HG03097 (cell line): ENCODE data around the gene STK11.
A peak's percentile ranks its signal among the peaks of the same experiment; 100 is the strongest.

Experiments
- ATAC-seq: cut with Tn5 transposase; IDR thresholded peaks from one replicate; pipeline ENCODE4 v1.9.1; 2021; ENCODE audit not compliant: unreplicated experiment, low FRiP score

Gene STK11, protein sequence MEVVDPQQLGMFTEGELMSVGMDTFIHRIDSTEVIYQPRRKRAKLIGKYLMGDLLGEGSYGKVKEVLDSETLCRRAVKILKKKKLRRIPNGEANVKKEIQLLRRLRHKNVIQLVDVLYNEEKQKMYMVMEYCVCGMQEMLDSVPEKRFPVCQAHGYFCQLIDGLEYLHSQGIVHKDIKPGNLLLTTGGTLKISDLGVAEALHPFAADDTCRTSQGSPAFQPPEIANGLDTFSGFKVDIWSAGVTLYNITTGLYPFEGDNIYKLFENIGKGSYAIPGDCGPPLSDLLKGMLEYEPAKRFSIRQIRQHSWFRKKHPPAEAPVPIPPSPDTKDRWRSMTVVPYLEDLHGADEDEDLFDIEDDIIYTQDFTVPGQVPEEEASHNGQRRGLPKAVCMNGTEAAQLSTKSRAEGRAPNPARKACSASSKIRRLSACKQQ

DNA sequence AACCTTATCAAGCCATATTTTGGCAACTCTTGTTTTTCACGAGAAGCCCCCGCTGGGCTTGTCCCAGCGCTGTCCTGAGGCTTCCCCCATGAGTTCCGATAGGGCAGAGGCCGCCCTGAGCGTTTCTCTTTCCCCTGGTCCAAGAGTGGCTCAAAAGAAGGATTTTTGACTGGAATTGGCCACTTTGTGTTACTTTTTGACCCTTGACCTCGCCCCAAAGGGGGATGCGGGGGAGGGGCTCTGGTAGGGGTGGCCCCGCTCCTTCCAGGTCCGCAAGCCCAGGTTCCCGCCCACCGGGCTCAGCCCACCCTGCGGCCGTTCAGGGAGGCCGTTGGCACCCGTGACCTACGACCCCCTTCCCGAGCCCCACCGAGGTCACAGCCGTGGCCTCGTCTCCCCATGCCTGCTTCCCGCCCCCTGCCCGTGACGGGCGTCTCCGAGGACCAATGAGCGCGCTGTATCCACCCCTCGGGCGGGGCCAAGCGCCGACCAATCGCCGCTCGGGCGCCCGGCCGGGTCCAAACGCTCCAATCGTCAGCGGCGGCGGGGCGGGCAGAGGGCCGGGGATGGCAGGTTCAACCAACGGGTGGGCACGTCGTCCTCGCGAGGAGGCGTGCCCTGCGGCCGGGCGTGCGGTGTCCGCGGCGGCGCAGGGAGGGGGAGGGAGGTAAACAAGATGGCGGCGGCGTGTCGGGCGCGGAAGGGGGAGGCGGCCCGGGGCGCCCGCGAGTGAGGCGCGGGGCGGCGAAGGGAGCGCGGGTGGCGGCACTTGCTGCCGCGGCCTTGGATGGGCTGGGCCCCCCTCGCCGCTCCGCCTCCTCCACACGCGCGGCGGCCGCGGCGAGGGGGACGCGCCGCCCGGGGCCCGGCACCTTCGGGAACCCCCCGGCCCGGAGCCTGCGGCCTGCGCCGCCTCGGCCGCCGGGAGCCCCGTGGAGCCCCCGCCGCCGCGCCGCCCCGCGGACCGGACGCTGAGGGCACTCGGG, at the start of gene STK11:
STK11 (plus strand) TSS at position 665 of the 986 bp plus-strand sequence. CDS start 1,136 bp downstream, outside the sequence.
- peak; percentile 67 for ATAC-seq

DNA sequence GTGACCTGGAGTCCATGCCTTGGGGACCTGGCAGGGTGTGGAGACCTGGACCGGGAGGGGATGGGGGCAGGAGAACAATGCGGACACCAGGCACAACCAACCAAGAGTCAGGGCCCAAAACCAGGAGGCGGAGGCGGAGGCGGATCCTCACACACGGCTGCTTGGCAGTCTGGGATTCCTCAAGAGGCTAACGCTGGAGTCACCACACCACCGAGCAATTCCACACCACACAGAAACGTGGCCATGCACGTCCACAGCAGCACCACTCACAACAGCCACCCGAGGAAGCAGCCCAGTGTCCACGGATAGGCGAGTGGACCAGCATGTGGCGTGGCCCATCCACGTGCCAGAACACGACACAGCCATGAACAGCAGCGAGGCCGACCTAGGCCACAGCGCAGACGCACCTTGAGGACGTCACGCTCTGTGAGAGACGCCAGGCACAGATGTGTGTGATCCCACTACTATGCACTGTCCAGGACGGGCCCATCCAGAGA, 49.2 kb upstream of the STK11 start:
- ATAC-seq, result no peak

DNA sequence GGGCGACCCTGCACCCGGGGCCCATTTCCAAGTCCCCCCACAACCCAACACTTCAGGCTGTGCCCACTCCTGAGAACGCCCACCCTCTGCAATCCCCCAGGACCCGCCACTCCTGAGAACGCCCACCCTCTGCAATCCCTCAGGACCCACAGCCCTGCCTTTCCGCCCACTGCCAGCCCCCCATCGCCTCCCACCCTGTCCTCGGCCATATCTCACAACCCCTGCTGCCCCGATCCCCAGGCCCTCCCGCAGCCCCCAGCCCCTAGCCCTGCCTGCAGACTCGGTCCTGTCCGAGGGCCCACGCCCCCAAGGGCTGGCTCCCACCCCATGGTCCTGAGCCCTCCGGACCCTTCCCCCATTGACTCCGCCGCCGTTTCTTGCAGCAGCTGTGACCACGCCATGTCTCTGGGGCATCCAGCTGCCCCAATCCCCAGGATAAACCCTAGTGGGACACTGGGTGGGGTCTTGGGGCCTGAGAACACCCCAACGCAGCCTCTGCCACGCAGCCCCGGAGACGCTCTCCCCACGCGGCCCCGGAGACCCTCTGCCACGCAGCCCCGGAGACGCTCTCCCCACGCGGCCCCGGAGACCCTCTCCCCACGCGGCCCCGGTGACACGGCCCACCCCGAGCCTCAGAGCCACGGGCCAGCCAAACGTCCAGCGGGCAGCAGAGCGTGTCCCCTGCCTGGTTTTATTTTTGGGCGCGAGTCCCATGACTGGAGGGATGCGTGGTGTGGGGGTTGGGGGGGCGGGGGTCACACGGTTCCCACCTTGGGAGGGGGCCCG, 48.6 kb upstream of the STK11 start:
- ATAC-seq, result no peak

DNA sequence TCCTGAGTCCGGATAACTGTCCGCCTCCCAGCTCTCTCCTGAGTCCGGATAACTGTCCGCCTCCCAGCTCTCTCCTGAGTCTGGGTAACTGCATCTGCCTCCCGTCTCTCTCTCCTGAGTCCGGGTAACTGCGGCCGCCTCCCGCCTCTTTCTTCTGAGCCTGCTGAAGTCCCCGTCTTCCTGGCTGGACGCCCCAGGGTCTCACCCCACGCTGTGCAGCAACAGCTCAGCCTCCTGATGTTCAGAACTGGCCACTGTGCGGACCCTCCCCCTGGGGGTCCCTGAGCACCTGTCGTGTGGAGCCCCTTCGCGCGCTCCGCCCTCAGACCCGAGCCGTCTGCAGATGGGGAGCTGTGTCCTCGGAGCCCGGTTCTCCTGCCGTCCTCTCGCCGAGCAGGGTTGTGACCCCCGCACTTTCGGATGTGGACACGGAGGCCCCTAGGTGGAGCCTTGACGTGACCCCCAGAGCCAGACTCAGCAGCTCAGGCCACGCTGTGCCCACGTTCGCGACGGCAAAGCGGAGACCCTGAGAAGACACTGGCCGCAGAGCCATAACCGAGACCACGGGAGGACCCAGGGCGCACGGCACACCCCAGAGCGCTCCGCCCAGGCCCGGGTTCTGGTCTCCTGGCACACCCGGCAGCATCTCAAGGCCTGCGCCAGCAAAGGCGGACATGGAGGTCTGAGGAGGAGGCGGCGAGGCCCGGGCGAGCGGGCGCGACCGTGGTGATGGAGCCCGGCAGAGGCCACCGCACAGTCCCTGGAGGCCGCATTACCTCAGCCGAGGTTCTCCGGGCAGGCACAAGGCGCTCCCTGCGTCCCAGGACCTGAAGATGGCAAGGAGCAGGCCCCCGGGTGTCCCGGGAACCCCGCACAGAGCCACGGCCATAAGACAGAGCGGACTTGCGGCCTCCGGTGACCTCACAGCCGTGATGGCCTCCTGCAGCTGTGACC, 47.4 kb upstream of the STK11 start:
- no peak for ATAC-seq

DNA sequence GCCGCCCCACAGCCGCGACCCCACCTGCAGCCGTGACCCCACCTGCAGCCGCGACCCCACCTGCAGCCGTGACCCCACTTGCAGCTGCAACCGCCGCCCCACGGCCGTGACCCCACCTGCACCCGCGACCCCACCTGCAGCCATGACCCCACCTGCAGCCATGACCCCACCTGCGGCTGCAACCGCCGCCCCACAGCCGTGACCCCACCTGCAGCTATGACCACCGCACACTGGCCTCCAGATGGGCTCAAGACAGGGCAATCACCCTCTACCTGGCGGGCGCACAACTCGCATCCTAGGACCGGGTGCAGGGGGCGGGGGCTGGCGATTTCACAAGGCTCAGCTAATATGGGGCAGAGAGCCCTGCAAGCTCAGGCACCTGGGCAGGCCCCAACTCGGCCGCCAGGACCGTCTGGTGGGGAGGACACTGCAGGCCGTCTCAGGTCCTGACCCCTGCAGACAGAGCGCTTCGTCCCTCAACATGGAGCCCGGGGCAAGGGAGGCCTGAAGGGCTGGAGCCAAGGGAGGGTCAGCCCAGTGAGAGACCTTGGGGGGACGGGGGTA, 46.6 kb upstream of the STK11 start:
- ATAC-seq, result no peak

DNA sequence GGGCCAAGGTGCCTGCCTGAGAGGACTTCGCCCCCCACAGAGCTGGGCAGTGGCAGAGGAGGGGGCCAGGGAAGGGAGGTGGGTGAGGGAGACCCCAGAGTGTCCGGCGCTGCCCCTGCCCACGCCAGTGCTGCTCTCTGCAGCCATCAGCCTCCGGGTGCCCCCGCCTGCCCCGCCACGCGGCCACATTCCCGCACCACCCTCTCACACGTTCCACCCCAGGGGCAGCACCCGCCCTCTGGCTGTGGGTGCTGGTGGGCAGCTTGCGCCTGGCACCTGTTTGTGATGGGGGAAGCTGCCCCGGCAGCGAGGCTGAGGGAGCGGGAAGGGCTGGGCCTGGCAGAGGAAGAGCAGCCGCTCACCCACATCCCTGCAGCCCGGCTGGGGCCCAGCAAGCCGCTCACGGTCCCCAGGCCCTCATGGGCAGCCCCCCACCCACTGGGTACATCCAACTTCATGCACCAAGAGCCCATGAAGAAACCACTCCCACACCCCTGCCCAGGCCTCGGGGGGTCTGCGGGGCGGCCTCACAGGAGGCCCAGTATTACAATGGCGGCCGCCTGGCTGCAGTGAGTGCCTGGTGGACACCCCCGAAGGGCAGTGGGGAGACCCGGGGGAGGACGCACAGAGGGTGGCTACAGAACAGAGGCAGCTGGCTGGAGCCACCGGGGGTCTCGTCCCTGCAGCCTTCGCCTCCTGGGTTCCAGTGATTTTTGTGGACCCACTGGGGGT, 45.5 kb upstream of the STK11 start:
- no peak for ATAC-seq

DNA sequence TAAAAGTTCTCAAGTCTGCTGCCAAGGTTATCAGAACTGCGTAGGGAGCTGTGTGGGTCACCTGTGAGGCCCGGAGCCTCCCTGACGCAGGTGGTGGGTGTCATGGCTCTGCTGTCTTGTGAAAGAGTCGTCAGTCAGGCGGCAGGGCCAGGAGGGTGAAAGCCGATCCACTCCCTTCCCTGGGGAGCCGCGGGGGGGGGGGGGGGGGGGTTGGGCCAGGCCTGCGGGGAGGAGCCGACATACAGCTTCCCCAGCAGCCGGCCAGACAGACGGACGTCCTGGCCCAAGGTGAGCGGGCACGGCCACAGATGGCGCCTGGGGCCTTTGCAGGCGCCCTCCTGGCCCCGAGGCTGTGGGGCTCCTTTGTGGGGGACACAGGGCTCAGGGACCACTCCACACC, 43.9 kb upstream of the STK11 start:
- no peak for ATAC-seq

DNA sequence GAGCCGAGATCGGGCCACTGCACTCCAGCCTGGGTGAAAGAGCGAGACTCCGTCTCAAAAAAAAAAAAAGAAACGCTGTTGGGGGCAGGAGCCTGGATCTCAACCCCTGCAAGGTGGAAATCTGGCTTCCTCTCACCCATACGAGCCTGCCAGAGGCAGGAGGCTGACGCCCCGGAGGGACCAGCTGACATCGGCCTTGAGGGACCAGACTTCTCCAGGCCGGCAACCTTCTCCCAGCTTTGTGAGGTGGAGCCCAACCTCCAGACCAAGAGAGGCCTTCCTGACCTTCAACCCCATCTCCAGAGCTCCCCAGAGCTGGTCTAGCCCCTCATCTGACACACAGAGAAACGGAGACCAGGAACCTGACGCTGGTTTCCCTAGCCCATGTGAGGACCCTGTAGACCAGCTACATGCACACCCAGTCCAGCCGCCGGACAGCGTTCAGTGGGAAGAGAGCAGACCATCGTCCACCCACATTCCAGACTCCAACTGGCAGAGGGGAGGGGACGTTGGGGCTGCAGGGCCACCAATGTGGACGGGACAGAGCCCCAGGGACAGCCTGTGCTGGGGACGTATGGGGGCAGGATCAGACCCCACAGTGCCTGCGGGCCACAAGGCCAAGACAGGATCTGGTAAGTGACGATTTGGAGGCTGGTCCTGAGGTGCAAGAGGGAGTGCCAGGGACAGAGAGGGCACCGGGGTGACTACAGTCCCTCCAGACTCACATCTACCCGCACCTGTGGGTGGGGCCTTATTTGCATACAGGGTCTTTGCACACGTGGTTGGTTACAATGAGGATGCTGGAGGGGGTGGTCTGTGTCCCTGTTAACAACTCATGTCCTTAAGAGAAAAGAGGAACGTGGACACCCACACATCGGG, 42.9 kb upstream of the STK11 start:
- ATAC-seq, result no peak

DNA sequence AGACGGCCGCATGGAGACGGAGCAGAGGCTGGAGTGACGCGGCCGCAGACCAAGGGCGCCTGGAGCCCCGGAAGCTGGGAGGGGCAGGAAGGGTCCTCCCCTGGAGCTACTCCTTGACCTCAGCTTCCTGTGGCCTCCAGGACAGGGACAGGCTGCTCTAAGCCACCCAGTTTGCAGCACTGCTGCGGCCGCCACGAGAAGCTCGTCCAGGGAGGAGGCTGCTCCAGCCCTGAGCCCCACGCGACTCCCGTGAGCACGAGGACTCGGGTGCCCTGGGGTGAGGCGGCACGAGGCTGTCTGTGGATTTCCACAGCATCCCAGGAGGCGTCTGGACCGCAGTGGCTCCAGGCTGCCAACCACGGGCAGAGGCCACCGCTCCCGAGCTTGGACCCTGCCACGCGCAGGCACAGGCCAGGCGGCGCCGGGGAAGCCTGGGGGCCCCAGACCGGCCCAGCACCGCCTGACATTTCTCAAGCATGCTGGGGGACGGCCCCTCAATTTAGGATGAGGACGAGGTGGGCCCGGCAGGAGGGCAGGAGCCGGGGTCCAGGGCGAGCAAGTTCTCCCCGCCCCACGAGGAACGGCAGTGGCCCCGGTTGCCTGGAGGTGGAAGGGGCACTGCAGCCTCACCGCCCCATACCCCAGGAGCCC, 42.2 kb upstream of the STK11 start:
- ATAC-seq, result no peak

DNA sequence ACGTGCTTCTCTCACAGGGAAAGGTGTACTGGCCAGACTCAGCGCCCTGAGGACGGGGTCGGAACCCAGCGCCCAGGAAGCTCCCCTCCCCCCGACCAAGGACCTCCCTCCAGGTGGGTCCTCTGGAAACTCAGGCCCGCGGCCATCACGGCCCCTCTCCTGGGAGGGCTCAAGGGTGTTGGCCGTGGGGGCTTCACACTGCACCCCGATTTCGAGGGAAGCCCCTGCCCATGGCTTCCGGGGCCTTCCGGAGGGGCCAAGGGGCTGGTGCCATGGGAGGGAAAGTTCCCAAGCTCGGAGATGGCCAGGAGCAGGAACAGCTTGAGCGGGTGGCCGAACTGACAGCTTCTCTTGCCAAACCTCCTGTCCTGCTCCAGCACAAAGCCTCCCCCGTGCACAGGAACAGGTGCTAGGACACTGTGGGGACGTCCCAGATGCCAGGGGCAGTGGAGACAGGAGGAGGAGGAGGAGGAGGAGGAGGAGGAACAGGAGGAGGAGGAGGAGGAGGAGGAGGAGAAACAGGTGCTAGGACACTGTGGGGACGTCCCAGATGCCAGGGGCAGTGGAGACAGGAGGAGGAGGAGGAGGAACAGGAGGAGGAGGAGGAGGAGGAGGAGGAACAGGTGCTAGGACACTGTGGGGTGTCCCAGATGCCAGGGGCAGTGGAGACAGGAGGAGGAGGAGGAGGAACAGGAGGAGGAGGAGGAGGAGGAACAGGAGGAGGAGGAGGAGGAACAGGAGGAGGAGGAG, 41.5 kb upstream of the STK11 start:
- no peak for ATAC-seq

DNA sequence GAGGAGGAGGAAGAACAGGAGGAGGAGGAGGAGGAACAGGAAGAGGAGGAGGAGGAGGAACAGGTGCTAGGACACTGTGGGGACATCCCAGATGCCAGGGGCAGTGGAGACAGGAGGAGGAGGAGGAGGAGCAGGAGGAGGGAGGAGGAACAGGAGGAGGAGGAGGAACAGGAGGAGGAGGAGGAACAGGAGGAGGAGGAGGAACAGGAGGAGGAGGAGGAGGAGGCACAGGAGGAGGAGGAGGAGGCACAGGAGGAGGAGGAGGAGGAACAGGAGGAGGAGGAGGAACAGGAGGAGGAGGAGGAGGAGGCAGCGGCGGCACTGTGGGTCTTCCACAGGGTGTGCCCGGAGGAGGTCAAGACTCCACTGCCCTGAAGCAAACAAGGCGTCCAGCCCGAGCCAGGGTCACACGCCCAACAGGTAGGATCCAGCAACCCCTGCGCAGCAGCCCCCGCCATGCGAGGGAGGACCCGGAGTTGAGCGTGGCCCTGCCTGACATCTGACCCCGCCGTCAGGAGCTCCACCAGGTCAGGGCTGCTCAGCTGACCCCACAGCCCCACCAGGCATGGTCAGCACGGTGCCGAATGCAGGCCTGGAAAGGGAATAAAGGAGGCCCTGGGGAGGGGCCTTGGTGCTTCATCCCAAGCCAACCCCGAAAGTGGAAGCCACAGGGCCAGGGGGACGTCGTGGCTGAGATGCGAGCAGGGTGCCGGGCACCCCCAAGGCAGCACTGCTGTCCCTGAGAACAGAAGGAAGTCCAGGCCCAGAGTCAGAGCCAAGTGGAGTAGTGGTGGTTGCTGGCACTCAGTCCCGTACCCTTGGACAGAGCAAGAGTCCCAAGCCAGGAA, 40.7 kb upstream of the STK11 start:
- ATAC-seq, result no peak

DNA sequence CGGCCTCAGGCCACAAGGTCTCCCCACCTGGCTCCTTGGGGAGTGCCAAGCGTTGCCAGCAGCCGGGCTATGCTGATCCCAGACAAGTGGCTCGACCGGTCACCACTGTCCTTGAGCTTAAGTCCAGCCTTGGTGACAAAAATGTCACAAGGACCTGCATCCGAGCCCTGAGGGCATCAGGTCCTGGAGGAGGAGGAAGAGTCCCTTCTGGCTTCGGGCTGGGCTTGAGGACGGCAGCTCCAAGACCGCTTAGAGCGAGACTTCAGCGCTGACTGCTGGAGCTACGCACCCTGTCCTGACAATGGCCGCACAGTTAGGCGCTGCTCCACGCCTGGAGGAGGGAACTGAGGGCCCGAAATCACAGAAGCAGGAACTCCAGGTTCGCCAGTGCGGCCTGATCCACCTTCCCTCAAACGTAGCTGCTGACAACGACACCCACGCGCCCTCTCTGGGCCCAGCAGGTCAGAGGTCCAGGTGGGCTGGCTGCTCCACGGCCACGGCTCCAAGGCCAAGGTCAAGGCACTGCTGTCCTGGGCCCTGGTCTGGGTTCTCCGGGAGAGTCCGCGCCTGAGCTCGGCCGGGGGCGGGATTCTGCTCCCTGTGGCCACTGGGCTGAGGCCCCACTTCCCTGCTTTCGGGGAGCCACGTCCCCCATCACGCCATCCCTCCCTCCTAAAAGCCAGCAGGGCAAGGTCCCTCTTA, 38.6 kb upstream of the STK11 start:
- no peak for ATAC-seq

DNA sequence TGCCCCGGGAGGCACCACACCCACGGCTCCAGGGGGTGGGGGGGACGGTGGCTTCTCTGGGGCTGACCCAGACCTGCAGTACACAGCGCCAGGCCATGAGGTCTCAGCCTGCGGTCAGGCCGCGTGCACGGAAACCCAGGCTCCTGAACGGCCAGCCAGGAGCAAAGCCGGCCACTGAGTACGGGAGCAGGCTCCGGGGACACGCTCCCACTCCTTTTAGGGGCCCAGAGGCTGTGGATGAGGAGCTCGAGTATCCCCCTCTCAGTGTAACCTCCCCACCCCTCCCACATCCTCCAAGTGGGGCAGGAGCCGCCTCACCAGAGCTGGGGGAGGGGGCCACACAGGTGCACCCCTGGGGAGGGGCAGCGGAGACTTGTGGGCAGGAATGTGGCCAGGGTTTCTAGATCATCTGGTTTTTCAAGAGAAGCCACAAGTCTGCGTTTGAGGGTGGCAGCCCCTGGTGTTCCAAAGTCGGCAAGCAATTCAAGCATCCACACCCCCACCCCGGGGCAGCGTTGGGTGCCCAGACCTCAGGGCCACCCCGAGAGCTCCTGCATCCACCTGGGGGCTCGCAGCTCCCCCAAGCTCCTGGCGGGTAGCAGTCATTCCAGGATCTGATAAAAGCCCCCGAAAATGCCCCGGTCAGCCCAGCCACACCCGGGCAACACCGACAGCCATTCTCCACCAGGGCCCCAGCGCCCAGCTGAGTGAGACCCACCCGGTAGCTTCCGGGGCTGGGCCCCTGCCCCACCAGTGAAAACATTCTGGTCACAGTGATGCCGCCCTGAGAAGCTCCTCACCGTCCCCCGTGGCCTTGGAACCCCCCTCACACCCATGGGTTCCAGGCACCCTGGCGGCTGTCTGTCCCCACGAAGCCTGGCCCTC, 37.6 kb upstream of the STK11 start:
- ATAC-seq, result no peak
